ENCODE data around the gene APLNR.

The APLNR gene

DNA sequence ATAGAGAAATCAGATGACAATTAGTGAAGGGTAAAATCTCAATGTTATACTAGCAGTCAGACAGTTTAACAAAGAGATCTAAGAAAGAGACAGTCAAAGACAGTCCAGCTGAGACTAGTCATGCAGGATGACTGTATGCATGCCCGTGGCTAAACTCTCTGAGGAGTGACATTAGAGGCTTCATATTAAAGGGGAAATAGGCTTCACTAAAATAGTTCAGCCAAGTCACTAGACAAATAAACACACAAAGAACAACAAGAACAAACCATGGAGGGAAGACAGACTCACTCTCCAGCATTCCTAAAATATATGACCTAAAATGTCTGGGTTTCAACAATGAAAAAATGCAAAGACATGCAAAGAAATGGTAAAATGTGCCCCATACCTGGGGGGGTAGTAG is 18.6 kb upstream of the APLNR start:
- FAIRE-seq (no peak), DNase-seq (ENCODE audit: insufficient read length, low spot score) (no peak)
- TF ChIP-seq POLR2AphosphoS5 (IDR thresholded peaks at IDR 0.05; ENCODE audit: low read depth, low read length) (no peak), SPI1 (IDR thresholded peaks at IDR 0.05; ENCODE audit: low read depth, low read length) (no peak), PAX5 (IDR thresholded peaks at IDR 0.05; ENCODE audit: insufficient read depth, low read length, severe bottlenecking) (no peak), TAF1 (IDR thresholded peaks at IDR 0.05; ENCODE audit: low read depth, low read length) (no peak), POLR2A (IDR thresholded peaks at IDR 0.05; ENCODE audit: low read depth, low read length) (no peak), POU2F2 (IDR thresholded peaks at IDR 0.05; ENCODE audit: low read depth, low read length) (no peak)

DNA sequence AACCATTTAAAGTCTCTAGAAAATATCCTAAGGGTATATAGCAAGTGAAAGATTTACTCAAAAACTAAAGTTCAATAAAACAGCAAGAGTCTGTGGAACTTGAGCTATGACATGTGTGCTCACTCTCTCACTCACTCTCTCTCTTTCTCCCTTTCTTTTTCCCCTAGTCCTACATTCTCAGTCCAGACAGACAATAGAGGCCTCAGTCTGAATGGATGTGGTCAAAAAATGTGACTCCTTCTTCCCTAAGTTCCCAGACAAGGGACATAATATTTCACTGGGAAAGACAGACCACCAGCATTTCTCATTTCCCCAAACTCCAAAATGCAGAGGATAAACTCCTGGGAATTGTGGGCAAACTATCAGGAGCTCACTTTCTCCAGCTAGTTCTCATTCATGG is 17.6 kb upstream of the APLNR start:
- TF ChIP-seq PAX5 (IDR thresholded peaks at IDR 0.05; ENCODE audit: insufficient read depth, low read length, severe bottlenecking) (no peak), POLR2A (IDR thresholded peaks at IDR 0.05; ENCODE audit: low read depth, low read length) (no peak), SPI1 (IDR thresholded peaks at IDR 0.05; ENCODE audit: low read depth, low read length) (no peak), POU2F2 (IDR thresholded peaks at IDR 0.05; ENCODE audit: low read depth, low read length) (no peak), TAF1 (IDR thresholded peaks at IDR 0.05; ENCODE audit: low read depth, low read length) (no peak), POLR2AphosphoS5 (IDR thresholded peaks at IDR 0.05; ENCODE audit: low read depth, low read length) (no peak)
- no peak for FAIRE-seq
- DNase-seq (ENCODE audit: insufficient read length, low spot score): no peak

DNA sequence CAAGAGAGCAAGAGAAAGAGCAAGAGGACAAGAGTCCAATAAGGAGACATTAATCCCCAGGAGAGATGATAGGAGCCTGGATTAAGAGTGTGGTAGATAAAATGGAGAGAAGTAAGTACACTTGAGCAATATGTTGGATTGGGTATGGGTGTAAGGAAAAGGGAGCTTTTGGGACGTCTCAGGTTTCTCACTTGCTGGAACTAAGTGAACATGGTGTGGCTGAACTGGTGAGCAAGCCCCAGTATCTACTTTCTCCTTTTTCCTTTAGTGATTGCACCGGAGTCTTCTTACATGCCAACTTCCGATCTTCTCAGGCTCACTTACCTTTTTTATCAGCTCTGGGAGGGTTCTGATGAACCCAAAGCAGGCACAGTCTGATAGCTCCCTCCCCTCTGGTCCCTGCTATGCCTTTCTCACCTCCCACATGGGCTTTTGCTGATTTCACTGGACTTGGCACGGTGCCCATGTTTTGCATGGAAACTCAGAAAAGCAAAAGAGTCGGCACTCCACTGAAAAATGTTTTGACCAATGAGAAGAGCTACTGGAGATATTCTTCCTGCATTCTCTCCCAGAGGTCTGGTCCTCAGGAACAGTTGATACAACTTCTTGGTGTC is 14.5 kb upstream of the APLNR start:
- FAIRE-seq: no peak
- TF ChIP-seq POLR2AphosphoS5 (IDR thresholded peaks at IDR 0.05; ENCODE audit: low read depth, low read length) (no peak), TAF1 (IDR thresholded peaks at IDR 0.05; ENCODE audit: low read depth, low read length) (no peak), SPI1 (IDR thresholded peaks at IDR 0.05; ENCODE audit: low read depth, low read length) (no peak), POU2F2 (IDR thresholded peaks at IDR 0.05; ENCODE audit: low read depth, low read length) (no peak), POLR2A (IDR thresholded peaks at IDR 0.05; ENCODE audit: low read depth, low read length) (no peak)
- no peak for DNase-seq (ENCODE audit: insufficient read length, low spot score)

DNA sequence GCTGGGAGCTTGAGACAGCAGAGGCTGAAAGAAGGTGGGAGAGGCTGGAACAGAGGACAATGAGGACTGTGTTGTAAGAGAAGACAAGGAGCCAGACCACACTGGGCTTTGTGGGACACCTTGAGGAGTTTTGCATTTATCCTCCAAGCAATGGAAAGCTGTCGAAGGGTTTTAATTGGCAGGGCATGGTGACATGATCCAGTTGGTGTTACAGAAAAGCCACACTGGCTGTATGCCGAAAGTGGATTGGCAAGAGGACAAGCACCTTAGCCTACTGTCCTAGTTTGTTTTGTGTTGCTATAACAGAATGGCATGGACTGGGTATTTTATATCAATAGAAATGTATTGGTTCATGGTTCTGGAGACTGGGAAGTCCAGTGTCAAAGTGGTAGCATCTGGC is 14.0 kb upstream of the APLNR start:
- DNase-seq (ENCODE audit: insufficient read length, low spot score): no peak
- TF ChIP-seq TAF1 (IDR thresholded peaks at IDR 0.05; ENCODE audit: low read depth, low read length): no peak
- TF ChIP-seq POU2F2 (IDR thresholded peaks at IDR 0.05; ENCODE audit: low read depth, low read length): no peak
- TF ChIP-seq POLR2AphosphoS5 (IDR thresholded peaks at IDR 0.05; ENCODE audit: low read depth, low read length): no peak
- TF ChIP-seq PAX5 (IDR thresholded peaks at IDR 0.05; ENCODE audit: insufficient read depth, low read length, severe bottlenecking): no peak
- TF ChIP-seq POLR2A (IDR thresholded peaks at IDR 0.05; ENCODE audit: low read depth, low read length): no peak
- no peak for TF ChIP-seq SPI1 (IDR thresholded peaks at IDR 0.05; ENCODE audit: low read depth, low read length)
- no peak for FAIRE-seq

GRCh38 chr11:57249384-57250319 is 12.6 kb upstream of the APLNR start:
- TF ChIP-seq TAF1 (IDR thresholded peaks at IDR 0.05; ENCODE audit: low read depth, low read length) (no peak), PAX5 (IDR thresholded peaks at IDR 0.05; ENCODE audit: insufficient read depth, low read length, severe bottlenecking) (no peak), SPI1 (IDR thresholded peaks at IDR 0.05; ENCODE audit: low read depth, low read length) (no peak), POLR2AphosphoS5 (IDR thresholded peaks at IDR 0.05; ENCODE audit: low read depth, low read length) (no peak), POLR2A (IDR thresholded peaks at IDR 0.05; ENCODE audit: low read depth, low read length) (no peak), POU2F2 (IDR thresholded peaks at IDR 0.05; ENCODE audit: low read depth, low read length) (no peak)
- FAIRE-seq: peak; percentile 56

DNA sequence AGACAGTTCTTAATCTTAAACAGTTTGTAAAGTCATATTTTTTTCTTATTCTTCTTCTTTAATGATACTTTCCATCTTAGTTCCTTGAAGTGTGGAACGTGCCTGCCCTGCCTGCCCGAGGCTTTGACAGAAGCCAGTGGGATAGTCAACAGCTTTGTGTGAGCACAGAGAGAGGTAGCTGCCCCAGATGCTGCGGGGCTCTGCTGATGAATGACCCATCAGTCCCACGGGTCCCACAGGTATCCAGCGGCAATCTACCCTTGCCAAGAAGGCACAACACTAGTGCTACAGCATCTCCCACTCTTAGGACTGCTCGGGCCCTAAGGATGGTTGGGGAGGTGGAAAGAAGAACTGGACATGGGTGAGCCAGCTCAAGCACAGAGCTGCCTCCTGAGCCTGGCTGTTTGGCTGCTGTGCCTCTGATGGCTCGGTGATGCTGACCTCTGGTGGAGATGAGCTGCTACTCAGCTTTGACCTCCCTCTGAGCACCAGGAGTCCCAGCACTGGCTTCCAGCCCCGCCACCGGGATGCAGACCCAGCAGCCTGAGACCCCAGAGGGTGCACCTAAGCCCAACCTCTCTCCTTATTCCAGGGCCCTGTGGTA is 11.8 kb upstream of the APLNR start:
- DNase-seq (ENCODE audit: insufficient read length, low spot score) (no peak), FAIRE-seq (peak; percentile 35)
- TF ChIP-seq PAX5 (IDR thresholded peaks at IDR 0.05; ENCODE audit: insufficient read depth, low read length, severe bottlenecking) (no peak), TAF1 (IDR thresholded peaks at IDR 0.05; ENCODE audit: low read depth, low read length) (no peak), POU2F2 (IDR thresholded peaks at IDR 0.05; ENCODE audit: low read depth, low read length) (no peak), SPI1 (IDR thresholded peaks at IDR 0.05; ENCODE audit: low read depth, low read length) (no peak), POLR2AphosphoS5 (IDR thresholded peaks at IDR 0.05; ENCODE audit: low read depth, low read length) (no peak), POLR2A (IDR thresholded peaks at IDR 0.05; ENCODE audit: low read depth, low read length) (no peak)

More at GRCh38 chr11:57249384-57250319, 12.6 kb upstream of the APLNR start:
- DNase-seq (ENCODE audit: insufficient read length, low spot score): no peak

DNA sequence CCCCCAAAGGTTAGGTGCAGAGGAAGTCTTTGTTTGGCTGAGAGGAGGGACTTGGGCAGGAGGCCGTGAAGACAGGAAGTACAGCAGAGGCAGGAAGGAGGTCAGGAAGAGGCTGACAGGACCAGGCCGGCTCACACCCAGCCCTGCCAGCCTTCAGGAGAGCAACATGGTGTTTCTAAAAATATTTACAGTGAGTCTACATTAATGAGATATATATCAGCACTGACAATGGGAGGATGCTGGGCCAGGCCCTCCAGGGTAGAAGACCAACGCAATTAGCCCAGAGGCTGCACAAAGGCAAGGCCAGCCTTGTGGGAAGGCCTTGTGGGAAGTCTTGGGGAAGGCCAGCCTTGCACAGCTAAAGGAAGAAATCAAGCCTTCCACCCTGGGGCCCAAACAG is 7.9 kb upstream of the APLNR start:
- FAIRE-seq (no peak), DNase-seq (ENCODE audit: insufficient read length, low spot score) (no peak)
- TF ChIP-seq TAF1 (IDR thresholded peaks at IDR 0.05; ENCODE audit: low read depth, low read length) (no peak), PAX5 (IDR thresholded peaks at IDR 0.05; ENCODE audit: insufficient read depth, low read length, severe bottlenecking) (no peak), POLR2A (IDR thresholded peaks at IDR 0.05; ENCODE audit: low read depth, low read length) (no peak), POLR2AphosphoS5 (IDR thresholded peaks at IDR 0.05; ENCODE audit: low read depth, low read length) (no peak), SPI1 (IDR thresholded peaks at IDR 0.05; ENCODE audit: low read depth, low read length) (no peak), POU2F2 (IDR thresholded peaks at IDR 0.05; ENCODE audit: low read depth, low read length) (no peak)

- no peak for DNase-seq (ENCODE audit: insufficient read length, low spot score)
- FAIRE-seq: no peak
- TF ChIP-seq TAF1 (IDR thresholded peaks at IDR 0.05; ENCODE audit: low read depth, low read length) (no peak), PAX5 (IDR thresholded peaks at IDR 0.05; ENCODE audit: insufficient read depth, low read length, severe bottlenecking) (no peak), POU2F2 (IDR thresholded peaks at IDR 0.05; ENCODE audit: low read depth, low read length) (no peak), SPI1 (IDR thresholded peaks at IDR 0.05; ENCODE audit: low read depth, low read length) (no peak), POLR2A (IDR thresholded peaks at IDR 0.05; ENCODE audit: low read depth, low read length) (no peak), POLR2AphosphoS5 (IDR thresholded peaks at IDR 0.05; ENCODE audit: low read depth, low read length) (no peak)
These were observed 4.4 kb upstream of the APLNR start for GRCh38 chr11:57241353-57241972.

Measured in GM12891 (cell line).